GM20000 (cell line): ENCODE measurements around the gene WFDC8.

ENCODE experiments used
- DNase-seq: peaks from one replicate; pipeline ENCODE4 v3.0.0; 2012; ENCODE audit warnings: low spot score
- CTCF ChIP-seq: IDR thresholded peaks from 2 replicates; pipeline ENCODE4 v1.5.1; 2012; ENCODE audit warnings: mild to moderate bottlenecking, control low read depth; ENCODE audit errors: extremely low read depth, missing control alignments

Gene WFDC8

GRCh38 chr20:45507011-45507820 is 71.9 kb downstream of the WFDC8 start:
- no peak for DNase-seq
- TF ChIP-seq CTCF: no peak

GRCh38 chr20:45506398-45506797 is 72.7 kb downstream of the WFDC8 start:
- TF ChIP-seq CTCF: no peak
- no peak for DNase-seq

- DNase-seq: no peak
- TF ChIP-seq CTCF: no peak
These were observed 75.7 kb downstream of the WFDC8 start for GRCh38 chr20:45503403-45503802.

- TF ChIP-seq CTCF: no peak
- no peak for DNase-seq
These were observed 76.5 kb downstream of the WFDC8 start for GRCh38 chr20:45502561-45502960.
